ENCODE results near the gene CCNL2.
"Not testable (repeated sequence)": the region's sequence is repeated elsewhere in the genome, so short reads cannot be mapped to it uniquely, and the experiment has no call there.

The CCNL2 gene

GRCh38 chr1:1387098-1388077 is 11.7 kb downstream of the CCNL2 start:
- H3K27ac ChIP-seq: no peak overlapping the region
- peaks cover 61% of the 10 kb centered on the region for H4K20me1 ChIP-seq
- H3K9ac ChIP-seq: no peak overlapping the region
- 0 out of 2 replicates have a peak, but pooled peaks cover 4% of the 10 kb centered on the region for H3K9me3 ChIP-seq
- TF ChIP-seq Cebpa-rat (IDR thresholded peaks at IDR 0.05): no peak
- H3K4me2 ChIP-seq: no peak overlapping the region
- H3K4me1 ChIP-seq: no peaks in the 10 kb centered on the region
- H3K4me3 ChIP-seq: no peak overlapping the region
- peaks cover 97% of the 10 kb centered on the region for H3K36me3 ChIP-seq
- H3K27me3 ChIP-seq: no peaks in the 10 kb centered on the region

- Histone ChIP-seq H3K9me3 (0 out of 2 replicates have a peak, but pooled peaks cover 4% of the 10 kb centered on the region), H3K27me3 (no peaks in the 10 kb centered on the region), H3K9ac (no peak overlapping the region), H3K27ac (no peak overlapping the region), H3K4me3 (no peak overlapping the region), H4K20me1 (peaks cover 61% of the 10 kb centered on the region), H3K4me2 (no peak overlapping the region), H3K4me1 (no peaks in the 10 kb centered on the region), H3K36me3 (peaks cover 97% of the 10 kb centered on the region)
- no peak for TF ChIP-seq Cebpa-rat (IDR thresholded peaks at IDR 0.05)
Measured at GRCh38 chr1:1385931-1386330, 13.2 kb downstream of the CCNL2 start.

DNA sequence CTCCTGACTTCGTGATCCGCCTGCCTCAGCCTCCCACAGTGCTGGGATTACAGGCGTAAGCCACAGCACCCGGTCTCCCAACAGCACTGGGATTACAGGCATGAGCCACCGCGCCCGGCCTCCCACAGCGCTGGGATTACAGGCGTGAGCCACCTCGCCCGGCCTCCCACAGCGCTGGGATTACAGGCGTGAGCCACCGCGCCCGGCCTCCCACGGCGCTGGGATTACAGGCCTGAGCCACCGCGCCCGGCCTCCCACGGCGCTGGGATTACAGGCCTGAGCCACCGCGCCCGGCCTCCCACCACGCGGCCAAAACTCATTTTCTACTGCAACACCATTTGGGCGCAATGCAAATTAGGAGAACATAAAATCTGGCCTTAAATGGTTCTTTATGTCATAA is 13.8 kb downstream of the CCNL2 start:
- H3K4me3 ChIP-seq, H3K9me3 ChIP-seq, H3K9ac ChIP-seq, H3K27ac ChIP-seq, H3K4me1 ChIP-seq, H3K4me2 ChIP-seq, H3K27me3 ChIP-seq: not testable (repeated sequence)
- peaks cover 65% of the 10 kb centered on the region for H4K20me1 ChIP-seq
- peaks cover 97% of the 10 kb centered on the region for H3K36me3 ChIP-seq

- H3K27ac ChIP-seq: no peak overlapping the region
- H3K4me1 ChIP-seq: no peaks in the 10 kb centered on the region
- no peak overlapping the region for H3K4me3 ChIP-seq
- no peak overlapping the region for H3K4me2 ChIP-seq
- H3K9me3 ChIP-seq: 0 out of 2 replicates have a peak, but pooled peaks cover 4% of the 10 kb centered on the region
- H3K27me3 ChIP-seq: no peaks in the 10 kb centered on the region
- no peak overlapping the region for H3K9ac ChIP-seq
- TF ChIP-seq Cebpa-rat (IDR thresholded peaks at IDR 0.05): no peak
- H3K36me3 ChIP-seq: peaks cover 70% of the 10 kb centered on the region
- peaks cover 46% of the 10 kb centered on the region for H4K20me1 ChIP-seq
Measured at GRCh38 chr1:1381294-1381693, 17.8 kb downstream of the CCNL2 start.

DNA sequence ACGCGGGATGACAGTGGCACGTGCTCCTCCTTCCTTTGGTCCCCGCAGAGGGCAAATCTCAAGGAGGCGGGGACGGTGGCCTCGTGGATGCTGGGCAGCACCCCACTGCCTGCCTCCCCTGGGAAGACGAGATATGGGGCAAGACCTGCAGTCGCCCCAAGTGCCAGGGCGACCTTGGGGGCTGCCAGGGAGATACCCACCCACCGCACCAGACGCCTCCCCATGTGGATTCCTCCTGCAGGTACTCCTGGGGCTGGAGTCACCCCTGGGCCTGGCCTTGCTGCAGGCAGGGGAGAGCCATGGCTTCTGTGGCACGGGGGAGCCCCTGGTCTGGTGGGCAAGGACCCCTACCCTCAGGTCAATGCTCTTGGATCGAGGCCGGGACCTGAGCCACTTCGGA is 18.3 kb downstream of the CCNL2 start:
- Histone ChIP-seq H3K4me3 (no peak overlapping the region), H3K9me3 (0 out of 2 replicates have a peak, but pooled peaks cover 4% of the 10 kb centered on the region), H3K27me3 (no peaks in the 10 kb centered on the region), H3K9ac (no peak overlapping the region), H4K20me1 (peaks cover 42% of the 10 kb centered on the region), H3K27ac (no peak overlapping the region), H3K4me1 (peaks cover 4% of the 10 kb centered on the region), H3K4me2 (no peak overlapping the region), H3K36me3 (peaks cover 69% of the 10 kb centered on the region)
- TF ChIP-seq Cebpa-rat (IDR thresholded peaks at IDR 0.05): no peak

DNA sequence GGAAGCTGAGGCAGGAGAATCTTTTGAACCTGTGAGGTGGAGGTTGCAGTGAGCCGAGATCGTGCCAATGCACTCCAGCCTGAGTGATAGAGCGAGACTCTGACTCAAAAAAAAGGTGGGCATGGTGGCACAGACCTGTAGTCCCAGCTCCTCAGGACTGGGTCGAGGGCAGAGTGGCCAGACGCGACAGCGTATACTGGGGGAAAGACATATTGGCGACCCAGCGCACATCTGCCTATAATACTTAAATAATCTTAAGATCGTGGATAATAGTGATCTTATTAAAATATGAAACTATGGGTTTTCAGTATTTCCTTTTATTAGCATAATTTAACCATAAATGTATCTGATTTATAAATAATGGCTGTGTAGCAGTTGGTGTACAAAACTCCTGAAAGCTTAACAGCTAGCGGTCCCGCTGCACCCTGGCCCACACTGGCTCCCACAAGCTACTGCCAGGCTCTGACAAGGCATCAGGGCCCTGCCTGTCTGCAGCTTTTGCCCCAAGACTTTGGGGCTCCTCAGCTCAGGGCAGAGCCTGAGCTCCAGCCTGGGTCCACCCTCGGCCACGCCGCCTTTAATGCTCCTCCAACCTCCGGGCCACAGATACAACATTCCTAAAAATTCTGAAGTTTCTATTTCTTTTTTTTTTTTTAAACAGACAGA is 21.5 kb downstream of the CCNL2 start:
- Histone ChIP-seq H3K9me3 (no peaks in the 10 kb centered on the region), H4K20me1 (peaks cover 45% of the 10 kb centered on the region), H3K36me3 (peaks cover 54% of the 10 kb centered on the region), H3K9ac (no peak overlapping the region), H3K4me1 (peaks cover 25% of the 10 kb centered on the region), H3K27ac (no peak overlapping the region), H3K27me3 (no peaks in the 10 kb centered on the region), H3K4me2 (no peak overlapping the region), H3K4me3 (no peak overlapping the region)
- TF ChIP-seq Cebpa-rat (IDR thresholded peaks at IDR 0.05): no peak

DNA sequence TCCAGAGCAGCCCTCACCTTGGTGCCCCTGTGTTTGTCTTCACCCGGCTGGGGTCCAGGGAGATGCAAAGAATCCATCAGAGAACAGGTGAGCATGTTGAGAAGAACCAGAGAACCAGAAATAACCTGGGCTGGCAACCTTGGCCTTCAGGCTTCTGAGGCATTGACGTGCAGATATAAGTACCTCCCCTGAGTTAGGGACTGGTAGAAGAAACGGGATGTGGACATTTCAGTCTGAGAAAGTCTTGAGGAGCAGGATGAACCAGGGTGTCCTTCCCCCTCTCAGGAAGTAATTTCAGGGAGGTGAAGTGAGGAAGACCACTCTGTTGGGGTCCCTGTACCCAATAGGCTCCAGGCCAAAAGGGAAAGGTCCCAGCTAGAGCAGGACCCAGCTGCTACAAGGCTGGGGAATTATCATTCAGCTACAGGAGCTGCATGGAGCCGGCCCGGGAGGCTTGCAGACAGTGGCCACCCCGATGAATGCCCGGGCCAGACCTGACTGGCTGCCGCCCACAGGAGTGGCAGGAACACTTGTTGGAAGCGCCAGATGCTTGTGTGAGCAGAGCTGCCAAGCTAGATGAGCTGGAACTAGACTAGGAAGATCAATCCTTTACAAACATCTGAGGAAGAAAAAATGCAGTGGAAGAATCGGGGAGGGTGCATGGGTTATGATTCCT is 22.4 kb downstream of the CCNL2 start:
- no peak overlapping the region for H3K9ac ChIP-seq
- H3K4me2 ChIP-seq: no peak overlapping the region
- H3K4me1 ChIP-seq: peaks cover 35% of the 10 kb centered on the region
- H4K20me1 ChIP-seq: peaks cover 45% of the 10 kb centered on the region
- no peaks in the 10 kb centered on the region for H3K27me3 ChIP-seq
- H3K4me3 ChIP-seq: no peak overlapping the region
- H3K9me3 ChIP-seq: no peaks in the 10 kb centered on the region
- H3K36me3 ChIP-seq: peaks cover 52% of the 10 kb centered on the region
- no peak for TF ChIP-seq Cebpa-rat (IDR thresholded peaks at IDR 0.05)
- no peak overlapping the region for H3K27ac ChIP-seq

DNA sequence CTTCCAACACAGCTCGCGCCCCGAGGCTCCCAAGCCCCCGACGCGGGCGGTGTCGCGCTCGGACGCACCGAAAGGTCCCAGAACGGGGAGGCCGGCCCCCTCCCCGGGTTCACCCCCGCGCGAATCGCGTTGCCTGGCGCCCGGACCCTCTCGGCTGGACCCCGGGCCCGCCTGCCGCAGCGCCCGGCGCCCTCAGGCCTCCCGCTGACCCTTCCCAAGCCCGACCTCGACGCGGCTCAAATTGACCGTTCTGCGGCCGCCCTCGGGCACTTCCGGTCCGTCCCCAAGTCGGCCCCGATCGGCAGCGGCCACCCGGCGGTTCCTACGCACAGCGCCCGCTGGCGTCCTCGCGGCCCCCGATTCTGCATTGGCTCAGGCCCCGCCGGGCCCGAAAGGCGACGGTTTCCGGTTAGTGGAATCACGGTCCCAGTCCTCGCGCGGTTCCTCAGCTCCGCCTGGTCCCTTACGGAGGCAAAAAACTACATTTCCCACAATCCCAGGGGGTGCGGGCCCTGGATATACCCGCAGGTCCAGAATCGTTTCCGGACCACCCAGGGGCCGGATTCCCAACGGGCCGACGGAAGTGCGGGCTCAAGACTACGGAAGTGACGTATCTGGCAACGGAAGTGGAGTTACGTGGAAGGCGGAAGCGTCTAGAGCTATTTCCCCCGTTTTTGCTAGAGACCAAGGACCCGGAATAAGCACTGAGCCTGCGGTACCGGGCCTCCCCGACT is 24.0 kb downstream of the CCNL2 start, which contains the start of gene AURKAIP1:
TSS of gene AURKAIP1 (minus strand) at position 279 of the 734 bp plus-strand sequence. CDS start 451 bp downstream, outside the sequence.
- Histone ChIP-seq H4K20me1 (peaks cover 44% of the 10 kb centered on the region), H3K9me3 (no peaks in the 10 kb centered on the region), H3K27me3 (no peaks in the 10 kb centered on the region), H3K4me2 (peak within 1 kb of the TSS; percentile 100), H3K4me1 (peaks cover 51% of the 10 kb centered on the region), H3K36me3 (peaks cover 36% of the 10 kb centered on the region), H3K9ac (peak within 1 kb of the TSS; percentile 98), H3K4me3 (peak within 1 kb of the TSS; percentile 100), H3K27ac (peak within 1 kb of the TSS; percentile 99)
- no peak for TF ChIP-seq Cebpa-rat (IDR thresholded peaks at IDR 0.05)

GRCh38 chr1:1374589-1374928 is 24.6 kb downstream of the CCNL2 start:
- Histone ChIP-seq H3K4me1 (peaks cover 57% of the 10 kb centered on the region), H3K9ac (peak overlapping the region; percentile 98), H3K36me3 (peaks cover 35% of the 10 kb centered on the region), H4K20me1 (peaks cover 44% of the 10 kb centered on the region), H3K4me3 (peak overlapping the region; percentile 100), H3K27me3 (no peaks in the 10 kb centered on the region), H3K4me2 (peak overlapping the region; percentile 100), H3K27ac (peak overlapping the region; percentile 99), H3K9me3 (no peaks in the 10 kb centered on the region)
- no peak for TF ChIP-seq Cebpa-rat (IDR thresholded peaks at IDR 0.05)
